Measurements from ENCODE around the gene VMAC.

The VMAC gene

DNA sequence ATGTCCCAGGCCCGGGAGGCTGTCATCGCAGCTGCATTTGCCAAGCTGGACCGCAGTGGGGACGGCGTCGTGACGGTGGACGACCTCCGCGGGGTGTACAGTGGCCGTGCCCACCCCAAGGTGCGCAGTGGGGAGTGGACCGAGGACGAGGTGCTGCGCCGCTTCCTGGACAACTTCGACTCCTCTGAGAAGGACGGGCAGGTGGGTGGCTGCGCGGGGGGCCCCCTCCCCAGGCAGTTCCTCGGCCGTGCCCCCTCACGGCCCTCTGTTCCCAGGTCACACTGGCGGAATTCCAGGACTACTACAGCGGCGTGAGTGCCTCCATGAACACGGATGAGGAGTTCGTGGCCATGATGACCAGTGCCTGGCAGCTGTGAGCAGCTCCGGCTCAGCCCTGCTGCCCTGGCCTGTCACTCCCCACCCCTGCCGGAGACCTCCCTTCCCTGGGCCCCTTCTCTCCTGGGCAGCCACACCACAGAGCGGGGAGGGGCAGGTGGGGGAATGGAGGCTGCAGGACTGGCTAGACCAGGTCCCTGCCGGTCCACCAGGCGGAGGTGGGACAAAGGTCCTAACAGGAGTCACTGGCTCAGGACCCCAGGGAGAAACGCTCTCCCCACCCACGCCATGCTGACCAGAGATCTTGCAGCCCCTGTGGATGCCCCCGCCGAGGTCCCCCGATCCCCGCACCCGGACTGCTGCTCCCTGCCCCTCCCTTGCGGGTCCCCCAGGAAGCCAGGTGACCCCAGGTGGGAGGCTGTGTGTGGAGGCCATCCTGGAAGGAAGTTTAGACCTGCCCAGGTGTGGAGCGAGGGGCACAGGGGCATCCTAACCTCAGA is 10.5 kb downstream of the VMAC start:
- no peak overlapping the region for H3K27ac ChIP-seq (ENCODE audit: low read length)

DNA sequence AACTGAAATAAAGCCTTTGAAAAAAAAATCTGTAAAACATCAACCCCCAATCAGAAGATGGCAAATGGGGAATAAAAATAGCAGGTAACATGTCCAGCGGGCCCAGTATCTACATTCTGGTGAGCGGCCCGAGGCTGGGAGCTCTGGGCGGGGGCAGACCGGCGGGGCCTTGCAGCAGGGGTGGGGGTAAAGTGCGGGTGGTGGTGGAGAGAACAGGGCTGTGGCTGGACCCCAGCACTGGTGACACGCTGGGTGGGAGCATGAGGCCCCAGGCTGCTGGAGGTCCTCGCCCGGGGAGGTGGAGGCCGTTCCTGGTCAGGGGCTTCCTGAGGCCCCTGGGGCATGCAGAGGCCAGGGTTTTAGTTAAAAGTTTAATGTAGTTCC is 11.1 kb downstream of the VMAC start:
- Histone ChIP-seq H3K4me3 (ENCODE audit: low read length) (no peak overlapping the region), H3K9ac (ENCODE audit: low read depth, low read length) (no peak overlapping the region), H3K27me3 (ENCODE audit: insufficient read depth, low read length) (no peaks in the 10 kb centered on the region), H3K4me1 (ENCODE audit: insufficient read depth, low read length) (no peaks in the 10 kb centered on the region), H3K36me3 (ENCODE audit: insufficient read depth, low read depth, low read length) (peaks cover 50% of the 10 kb centered on the region), H3K9me3 (ENCODE audit: insufficient read depth, low read depth, low read length) (no peaks in the 10 kb centered on the region), H3K27ac (ENCODE audit: low read length) (no peak overlapping the region)

More for the DNA sequence above, 10.5 kb downstream of the VMAC start:
- Histone ChIP-seq H3K4me1 (ENCODE audit: insufficient read depth, low read length) (no peaks in the 10 kb centered on the region), H3K27me3 (ENCODE audit: insufficient read depth, low read length) (no peaks in the 10 kb centered on the region), H3K4me3 (ENCODE audit: low read length) (no peak overlapping the region), H3K36me3 (ENCODE audit: insufficient read depth, low read depth, low read length) (peaks cover 45% of the 10 kb centered on the region), H3K9ac (ENCODE audit: low read depth, low read length) (no peak overlapping the region), H3K9me3 (ENCODE audit: insufficient read depth, low read depth, low read length) (no peaks in the 10 kb centered on the region)

DNA sequence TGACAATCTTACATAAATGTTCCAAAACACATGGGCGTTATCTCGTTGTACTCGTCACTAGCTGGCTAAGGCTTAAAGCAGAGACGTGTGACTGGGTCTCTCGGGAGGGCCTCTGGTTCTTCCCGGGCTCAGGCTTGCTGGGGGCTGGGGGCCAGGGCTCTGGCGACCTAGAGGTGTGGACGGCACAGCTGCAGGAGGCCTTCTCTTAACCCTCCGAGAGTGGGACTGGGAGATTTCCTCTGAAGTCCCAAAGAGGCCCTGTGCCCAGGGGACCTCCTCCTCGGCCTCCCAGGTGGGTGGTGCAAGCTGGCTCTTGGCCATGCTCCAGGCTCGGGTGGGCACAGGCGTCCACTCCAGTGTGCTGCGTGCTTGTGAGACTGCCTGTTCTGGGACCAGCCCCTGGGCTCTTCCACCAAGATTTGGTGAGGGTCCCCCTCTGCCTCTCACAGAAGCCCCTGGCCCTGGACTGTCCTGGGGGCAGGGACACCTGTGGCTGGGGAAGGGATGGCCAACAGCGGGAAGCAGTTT is 11.6 kb downstream of the VMAC start:
- H3K9ac ChIP-seq (ENCODE audit: low read depth, low read length): no peak overlapping the region
- H3K27me3 ChIP-seq (ENCODE audit: insufficient read depth, low read length): no peaks in the 10 kb centered on the region
- H3K27ac ChIP-seq (ENCODE audit: low read length): no peak overlapping the region
- no peaks in the 10 kb centered on the region for H3K9me3 ChIP-seq (ENCODE audit: insufficient read depth, low read depth, low read length)
- no peak overlapping the region for H3K4me3 ChIP-seq (ENCODE audit: low read length)
- H3K36me3 ChIP-seq (ENCODE audit: insufficient read depth, low read depth, low read length): peaks cover 55% of the 10 kb centered on the region
- H3K4me1 ChIP-seq (ENCODE audit: insufficient read depth, low read length): no peaks in the 10 kb centered on the region

DNA sequence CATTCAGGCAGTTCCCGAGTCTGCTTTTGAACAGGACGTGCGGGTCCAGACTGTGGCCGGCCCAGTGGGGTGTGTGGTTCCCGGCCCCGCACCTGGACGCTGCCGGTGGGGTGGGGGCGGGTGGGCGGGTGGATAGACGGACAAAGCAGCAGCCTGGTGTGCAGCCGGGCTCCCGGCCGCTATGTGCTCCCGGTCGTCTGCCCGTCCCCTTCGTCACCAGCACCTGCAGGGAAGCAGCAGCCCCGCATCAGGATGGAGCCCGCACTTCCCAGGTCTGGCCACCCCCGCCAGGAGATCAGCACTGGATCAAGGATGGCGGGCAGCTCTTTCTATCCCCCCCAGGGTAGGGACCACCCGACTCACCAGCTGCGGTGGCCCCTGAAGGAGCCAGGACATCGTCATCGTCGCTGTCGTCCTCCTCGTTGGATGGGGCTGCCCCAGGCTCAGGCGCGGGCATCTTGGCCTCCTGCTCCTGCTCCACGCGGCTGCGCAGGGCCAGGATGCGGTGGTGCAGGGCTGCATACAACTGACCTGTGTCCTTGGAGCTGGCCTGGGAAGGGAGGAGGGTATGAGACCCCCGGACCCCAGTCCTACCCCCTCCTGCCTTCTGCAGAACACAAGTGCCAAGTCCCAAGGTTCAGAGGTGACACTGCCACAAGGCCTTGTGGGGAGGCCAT is 12.9 kb downstream of the VMAC start:
- Histone ChIP-seq H3K27ac (ENCODE audit: low read length) (no peak overlapping the region), H3K27me3 (ENCODE audit: insufficient read depth, low read length) (no peaks in the 10 kb centered on the region), H3K9me3 (ENCODE audit: insufficient read depth, low read depth, low read length) (no peaks in the 10 kb centered on the region), H3K4me3 (ENCODE audit: low read length) (no peak overlapping the region), H3K36me3 (ENCODE audit: insufficient read depth, low read depth, low read length) (peaks cover 68% of the 10 kb centered on the region), H3K4me1 (ENCODE audit: insufficient read depth, low read length) (no peaks in the 10 kb centered on the region), H3K9ac (ENCODE audit: low read depth, low read length) (no peak overlapping the region)

DNA sequence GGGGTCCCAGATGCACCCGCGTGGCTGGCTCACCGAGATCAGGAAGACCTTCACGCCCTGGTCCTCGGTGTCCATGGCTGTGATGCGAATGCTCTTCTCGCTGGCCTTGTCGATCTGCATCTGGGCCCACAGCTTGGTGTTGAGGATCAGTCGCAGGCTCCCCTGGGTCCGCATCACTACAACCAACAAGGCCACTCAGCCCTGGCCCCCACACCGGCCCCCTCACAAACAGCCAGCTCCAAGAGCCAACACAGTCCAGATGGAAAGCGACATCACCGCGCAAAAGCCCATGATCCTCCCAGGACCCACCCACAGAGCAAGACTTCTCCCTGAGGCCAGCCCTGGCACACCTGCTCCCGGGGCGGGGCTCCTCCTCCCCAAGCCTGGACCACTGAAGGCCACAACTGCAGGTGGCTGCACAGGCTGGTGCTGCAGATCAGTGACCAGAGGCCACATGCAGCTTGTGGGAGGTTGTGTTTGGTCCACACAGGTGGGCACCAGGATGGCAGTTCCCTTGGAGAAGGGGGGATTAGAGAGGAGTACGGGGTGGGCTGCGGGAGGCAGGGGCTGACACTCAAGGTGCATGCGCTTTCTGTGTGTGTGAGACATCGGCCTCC is 13.9 kb downstream of the VMAC start:
- no peaks in the 10 kb centered on the region for H3K27me3 ChIP-seq (ENCODE audit: insufficient read depth, low read length)
- no peak overlapping the region for H3K9ac ChIP-seq (ENCODE audit: low read depth, low read length)
- peaks cover 78% of the 10 kb centered on the region for H3K36me3 ChIP-seq (ENCODE audit: insufficient read depth, low read depth, low read length)
- no peak overlapping the region for H3K4me3 ChIP-seq (ENCODE audit: low read length)
- H3K4me1 ChIP-seq (ENCODE audit: insufficient read depth, low read length): no peaks in the 10 kb centered on the region
- H3K9me3 ChIP-seq (ENCODE audit: insufficient read depth, low read depth, low read length): no peaks in the 10 kb centered on the region
- no peak overlapping the region for H3K27ac ChIP-seq (ENCODE audit: low read length)

DNA sequence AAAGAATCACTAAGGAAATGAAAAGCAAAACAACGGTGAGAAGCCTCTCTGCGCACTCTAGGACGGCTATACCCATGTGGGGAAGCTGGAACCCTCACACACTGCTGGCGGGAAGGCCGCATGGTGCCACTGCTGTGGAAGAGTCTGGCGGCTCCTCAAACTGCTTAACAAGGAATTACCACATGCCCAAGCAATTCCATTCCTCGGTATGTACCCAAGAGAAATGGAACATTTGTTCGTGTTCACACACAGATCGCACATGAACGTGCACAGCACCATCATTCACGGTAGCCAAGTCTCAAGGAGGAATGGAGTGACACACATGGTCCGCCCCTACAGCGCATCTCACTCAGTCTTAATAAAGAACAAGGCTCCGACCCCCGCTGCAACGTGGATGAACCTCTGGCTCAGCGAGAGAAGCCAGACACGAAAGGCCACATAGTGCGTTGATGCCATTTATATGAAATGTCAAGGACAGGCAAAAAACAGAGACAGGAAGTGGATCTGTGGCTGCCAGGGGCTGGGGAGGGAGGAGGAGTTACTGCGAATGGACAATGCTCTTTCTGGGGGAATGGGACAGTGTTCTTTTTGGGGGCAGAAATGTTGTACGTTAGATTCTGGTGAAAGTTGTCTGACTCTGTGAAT is 17.0 kb downstream of the VMAC start:
- Histone ChIP-seq H3K9me3 (ENCODE audit: insufficient read depth, low read depth, low read length) (no peaks in the 10 kb centered on the region), H3K36me3 (ENCODE audit: insufficient read depth, low read depth, low read length) (peaks cover 96% of the 10 kb centered on the region), H3K9ac (ENCODE audit: low read depth, low read length) (no peak overlapping the region), H3K4me1 (ENCODE audit: insufficient read depth, low read length) (no peaks in the 10 kb centered on the region), H3K27me3 (ENCODE audit: insufficient read depth, low read length) (no peaks in the 10 kb centered on the region), H3K4me3 (ENCODE audit: low read length) (no peak overlapping the region), H3K27ac (ENCODE audit: low read length) (no peak overlapping the region)

DNA sequence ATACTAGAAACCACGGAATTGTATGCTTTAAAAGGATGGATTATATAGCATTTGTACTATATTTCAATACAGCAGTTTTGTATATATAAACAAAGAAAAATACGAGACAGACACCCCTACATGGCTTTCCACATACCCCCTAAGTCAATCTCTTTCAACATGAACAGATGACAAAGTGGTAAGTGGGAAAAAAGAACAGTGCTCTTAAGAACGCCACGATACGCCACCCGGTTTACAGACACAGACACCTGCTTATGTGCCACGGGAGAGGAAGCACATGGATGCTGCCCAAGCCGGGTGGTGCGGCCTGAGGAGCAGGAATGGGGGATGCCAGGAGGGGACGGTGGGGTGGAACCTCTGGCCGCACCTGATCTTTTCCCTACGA is 17.5 kb downstream of the VMAC start:
- H3K4me3 ChIP-seq (ENCODE audit: low read length): no peak overlapping the region
- H3K36me3 ChIP-seq (ENCODE audit: insufficient read depth, low read depth, low read length): peaks cover 97% of the 10 kb centered on the region
- H3K27me3 ChIP-seq (ENCODE audit: insufficient read depth, low read length): no peaks in the 10 kb centered on the region
- H3K4me1 ChIP-seq (ENCODE audit: insufficient read depth, low read length): no peaks in the 10 kb centered on the region
- no peak overlapping the region for H3K27ac ChIP-seq (ENCODE audit: low read length)
- H3K9me3 ChIP-seq (ENCODE audit: insufficient read depth, low read depth, low read length): no peaks in the 10 kb centered on the region
- H3K9ac ChIP-seq (ENCODE audit: low read depth, low read length): no peak overlapping the region

DNA sequence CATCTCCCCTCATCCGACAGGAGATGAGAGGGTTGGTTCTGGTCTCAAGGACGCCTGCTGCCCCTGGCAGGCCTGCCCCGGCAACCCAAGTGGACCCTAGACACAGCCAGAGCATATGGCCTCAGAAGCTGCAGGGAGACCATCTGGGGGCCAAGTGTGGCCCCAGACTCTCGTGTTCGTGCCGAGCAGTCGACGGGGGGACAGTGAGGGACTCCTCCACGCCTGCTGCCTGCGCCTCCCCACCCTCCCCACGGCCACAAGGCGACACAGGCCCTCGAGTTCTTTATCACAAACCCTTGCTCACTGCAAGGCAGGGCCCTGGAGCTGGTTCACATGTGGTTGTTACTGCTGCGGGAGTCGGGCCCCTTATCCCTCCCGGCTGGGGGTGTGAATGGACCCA is 18.7 kb downstream of the VMAC start:
- H3K27ac ChIP-seq (ENCODE audit: low read length): no peak overlapping the region
- H3K9ac ChIP-seq (ENCODE audit: low read depth, low read length): no peak overlapping the region
- no peak overlapping the region for H3K4me3 ChIP-seq (ENCODE audit: low read length)
- H3K36me3 ChIP-seq (ENCODE audit: insufficient read depth, low read depth, low read length): peaks cover 99% of the 10 kb centered on the region
- no peaks in the 10 kb centered on the region for H3K27me3 ChIP-seq (ENCODE audit: insufficient read depth, low read length)
- no peaks in the 10 kb centered on the region for H3K9me3 ChIP-seq (ENCODE audit: insufficient read depth, low read depth, low read length)
- no peaks in the 10 kb centered on the region for H3K4me1 ChIP-seq (ENCODE audit: insufficient read depth, low read length)

DNA sequence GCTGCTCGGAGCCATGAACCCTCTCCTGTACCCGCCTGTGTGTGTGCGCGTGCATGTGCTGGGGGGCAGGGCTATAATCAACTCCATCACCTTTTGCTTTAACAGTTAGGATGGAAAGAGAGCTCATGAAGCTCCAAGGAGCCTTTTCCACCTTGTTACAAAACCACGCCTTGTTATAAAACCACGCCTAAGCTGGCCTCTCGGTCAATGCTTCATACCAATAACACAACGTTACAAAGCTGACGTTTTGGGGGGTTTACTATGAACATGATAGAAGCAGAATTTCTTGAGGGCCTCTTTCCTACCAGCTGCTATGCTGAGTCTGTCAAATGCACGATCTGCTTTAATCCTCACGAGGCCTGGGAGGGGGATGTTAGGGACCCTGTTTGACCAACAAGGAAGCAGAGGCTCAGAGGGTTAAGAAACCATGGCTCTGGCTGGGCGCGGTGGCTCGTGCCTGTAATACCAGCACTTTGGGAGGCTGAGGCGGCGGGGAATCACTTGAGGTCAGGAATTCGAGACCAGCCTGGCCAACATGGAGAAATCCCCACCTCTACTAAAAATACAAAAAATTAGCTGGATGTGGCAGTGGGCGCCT is 21.3 kb downstream of the VMAC start:
- no peaks in the 10 kb centered on the region for H3K4me1 ChIP-seq (ENCODE audit: insufficient read depth, low read length)
- H3K27ac ChIP-seq (ENCODE audit: low read length): no peak overlapping the region
- no peak overlapping the region for H3K4me3 ChIP-seq (ENCODE audit: low read length)
- no peaks in the 10 kb centered on the region for H3K9me3 ChIP-seq (ENCODE audit: insufficient read depth, low read depth, low read length)
- H3K36me3 ChIP-seq (ENCODE audit: insufficient read depth, low read depth, low read length): peaks cover 100% of the 10 kb centered on the region
- H3K9ac ChIP-seq (ENCODE audit: low read depth, low read length): no peak overlapping the region
- no peaks in the 10 kb centered on the region for H3K27me3 ChIP-seq (ENCODE audit: insufficient read depth, low read length)

DNA sequence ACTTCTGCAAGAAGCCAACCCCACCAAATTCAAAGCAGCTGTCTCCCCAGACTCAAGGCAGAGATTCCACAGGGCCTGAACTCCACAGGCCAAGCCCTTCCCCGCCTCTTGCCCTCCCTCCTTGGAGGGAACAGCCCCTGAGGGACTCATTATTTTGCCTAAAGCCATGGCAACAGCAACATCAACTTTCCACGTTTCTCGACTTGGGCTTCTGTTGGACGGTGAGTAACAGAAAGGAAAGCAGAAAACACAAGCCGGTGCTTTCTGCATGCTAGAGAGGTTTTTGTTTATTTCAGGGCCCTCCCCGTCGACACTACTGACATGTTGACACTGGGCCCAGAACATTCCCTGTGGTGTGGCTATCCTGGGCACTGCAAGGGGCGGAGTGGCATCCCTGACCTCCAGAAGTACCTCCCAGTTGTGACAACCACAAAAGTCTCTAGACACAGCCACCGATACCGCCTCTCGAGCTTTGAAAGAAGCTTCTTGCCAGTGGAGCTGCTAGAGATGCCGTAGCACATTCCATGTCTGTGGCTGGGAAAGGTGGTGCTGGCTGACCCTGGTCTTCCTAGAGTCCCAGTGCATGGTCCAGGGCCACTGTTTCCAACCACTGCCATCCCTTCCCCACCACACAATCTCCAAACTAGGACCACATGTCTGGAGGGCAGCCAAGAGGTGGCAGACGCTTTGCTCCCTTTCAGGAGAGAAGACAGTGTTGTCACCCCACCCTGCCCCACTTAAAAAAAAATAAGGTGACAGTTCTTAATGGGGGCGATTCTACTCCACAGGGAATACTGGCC is 22.2 kb downstream of the VMAC start:
- no peak overlapping the region for H3K4me3 ChIP-seq (ENCODE audit: low read length)
- H3K9ac ChIP-seq (ENCODE audit: low read depth, low read length): no peak overlapping the region
- no peaks in the 10 kb centered on the region for H3K4me1 ChIP-seq (ENCODE audit: insufficient read depth, low read length)
- no peak overlapping the region for H3K27ac ChIP-seq (ENCODE audit: low read length)
- peaks cover 99% of the 10 kb centered on the region for H3K36me3 ChIP-seq (ENCODE audit: insufficient read depth, low read depth, low read length)
- H3K9me3 ChIP-seq (ENCODE audit: insufficient read depth, low read depth, low read length): no peaks in the 10 kb centered on the region
- no peaks in the 10 kb centered on the region for H3K27me3 ChIP-seq (ENCODE audit: insufficient read depth, low read length)

DNA sequence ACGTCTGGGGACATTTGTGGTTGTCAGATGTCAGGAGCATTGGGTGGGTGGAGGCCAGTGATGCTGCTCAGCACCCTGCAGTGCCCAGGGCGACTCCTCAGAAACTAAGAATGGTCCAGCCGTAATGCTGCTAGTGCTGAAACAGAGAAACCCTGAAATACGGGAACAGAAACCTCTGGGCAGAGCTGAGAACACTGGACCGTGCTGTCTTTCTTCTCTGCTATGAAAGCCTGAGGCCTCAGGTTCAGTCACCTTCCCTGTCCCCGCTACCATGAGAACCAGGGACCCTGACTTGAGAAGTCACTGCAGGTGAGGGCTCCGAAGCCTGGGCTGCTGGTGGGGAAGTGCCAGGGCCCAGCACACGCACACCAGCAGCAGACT is 22.8 kb downstream of the VMAC start:
- no peaks in the 10 kb centered on the region for H3K4me1 ChIP-seq (ENCODE audit: insufficient read depth, low read length)
- no peaks in the 10 kb centered on the region for H3K9me3 ChIP-seq (ENCODE audit: insufficient read depth, low read depth, low read length)
- H3K36me3 ChIP-seq (ENCODE audit: insufficient read depth, low read depth, low read length): peaks cover 96% of the 10 kb centered on the region
- no peak overlapping the region for H3K4me3 ChIP-seq (ENCODE audit: low read length)
- H3K27me3 ChIP-seq (ENCODE audit: insufficient read depth, low read length): no peaks in the 10 kb centered on the region
- H3K9ac ChIP-seq (ENCODE audit: low read depth, low read length): no peak overlapping the region
- no peak overlapping the region for H3K27ac ChIP-seq (ENCODE audit: low read length)
